Karpas-422 (cell line): ENCODE data around the gene DBH. TPM values are rescaled to one million over a fixed set of nuclear protein-coding genes. Genes with fewer than 3 reads are reported as not detected.

Source experiments
- DNase-seq: peaks from one replicate; pipeline ENCODE4 v3.0.0-alpha.2; 2015
- H2AFZ ChIP-seq: fragments of 200-600 bp; sonication (generic); 2 replicates; pipeline ENCODE4 v1.6.1; 2014; ENCODE audit warnings: antibody characterized with exemption, low read length, mixed read lengths
- H3K27ac ChIP-seq: fragments of 200-600 bp; sonication (generic); 2 replicates; pipeline ENCODE4 v1.5.1; 2014; ENCODE audit warnings: mild to moderate bottlenecking, low read length, moderate library complexity
- H3K27me3 ChIP-seq: fragments of 200-600 bp; sonication (generic); 2 replicates; pipeline ENCODE4 v1.6.1; 2014; ENCODE audit warnings: low read length, mixed read lengths
- H3K36me3 ChIP-seq: fragments of 200-600 bp; sonication (generic); 2 replicates; pipeline ENCODE4 v1.6.1; 2014; ENCODE audit warnings: low read length, mixed read lengths; ENCODE audit not compliant: insufficient read depth
- H3K4me1 ChIP-seq: fragments of 200-600 bp; sonication (generic); 2 replicates; pipeline ENCODE4 v1.6.1; 2014; ENCODE audit warnings: mild to moderate bottlenecking, low read length, mixed read lengths
- H3K4me2 ChIP-seq: fragments of 200-600 bp; sonication (generic); 2 replicates; pipeline ENCODE4 v1.6.1; 2014; ENCODE audit warnings: low read length, low read depth, mild to moderate bottlenecking; ENCODE audit not compliant: poor library complexity, severe bottlenecking
- H3K4me3 ChIP-seq: fragments of 200-600 bp; sonication (generic); 2 replicates; pipeline ENCODE4 v1.5.1; 2014; ENCODE audit warnings: mild to moderate bottlenecking, antibody characterized with exemption, low read length, mixed read lengths
- H3K79me2 ChIP-seq: fragments of 200-600 bp; sonication (generic); 2 replicates; pipeline ENCODE4 v1.6.1; 2014; ENCODE audit warnings: mild to moderate bottlenecking, low read length, mixed read lengths
- H3K9ac ChIP-seq: fragments of 200-600 bp; sonication (generic); 2 replicates; pipeline ENCODE4 v1.6.0; 2014; ENCODE audit warnings: low read length
- H3K9me2 ChIP-seq: fragments of 200-600 bp; sonication (generic), shearing (Covaris generic); replicated peaks from 2 replicates; pipeline ENCODE4 v1.6.0; 2014; ENCODE audit warnings: mild to moderate bottlenecking, low read length, moderate library complexity; ENCODE audit not compliant: insufficient read depth
- H3K9me3 ChIP-seq: fragments of 300-700, 200-600 bp; sonication (generic); 2 replicates; pipeline ENCODE4 v1.6.1; 2014; ENCODE audit warnings: low read length, mixed read lengths
- H4K20me1 ChIP-seq: fragments of 200-600 bp; sonication (generic); 2 replicates; pipeline ENCODE4 v1.6.1; 2014; ENCODE audit warnings: mild to moderate bottlenecking, antibody characterized with exemption, low read length, low read depth; ENCODE audit not compliant: insufficient read depth
- total RNA-seq: library from RNA; depleted of rRNA; stranded (reverse); fragments of >200 nt; shearing (Covaris generic); gene quantifications from 2 replicates; pipeline ENCODE4 v1.2.3, GENCODE V29; 2014; ENCODE audit warnings: low replicate concordance; rRNA removed

DBH gene
- total RNA-seq, 1 experiment from 2014 or later = not detected

DNA sequence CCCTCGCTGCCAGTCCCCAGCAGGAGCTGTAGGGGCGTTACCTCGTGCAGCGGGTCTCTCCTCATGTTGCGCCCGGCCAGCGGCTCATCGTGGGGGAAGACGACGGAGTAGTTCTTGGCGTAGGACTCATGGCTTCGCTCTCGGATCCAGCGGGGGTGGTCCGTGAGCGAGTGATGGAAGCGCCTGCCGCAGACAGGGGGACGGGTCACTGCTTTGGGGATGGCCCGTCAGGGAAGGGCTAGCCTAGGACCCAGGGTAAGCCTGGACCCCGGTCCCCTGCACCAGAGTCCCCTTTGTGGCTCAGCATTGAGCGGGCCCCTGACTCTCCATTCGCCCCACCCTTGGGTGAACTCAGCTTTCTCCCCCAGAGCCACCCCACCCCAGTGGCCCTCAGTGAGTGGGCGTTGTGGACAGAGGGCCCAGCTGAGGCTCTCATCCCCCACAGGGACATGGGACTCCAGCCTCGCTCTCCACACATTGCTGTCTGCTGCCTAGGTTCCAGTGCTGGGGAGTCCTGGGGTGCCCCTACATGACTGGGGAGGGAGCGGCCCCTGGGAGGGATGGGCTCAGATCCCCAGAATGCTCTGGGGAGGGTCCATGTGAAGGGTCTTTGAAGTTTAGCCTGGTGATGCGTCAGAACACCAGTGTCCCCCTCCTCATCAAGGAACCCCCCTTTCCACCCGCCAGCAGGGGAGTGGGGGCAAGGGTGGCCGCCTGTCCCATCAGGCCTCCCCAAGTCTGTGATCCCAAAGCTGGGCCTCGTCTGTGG lies 72.3 kb downstream of the DBH start:
- Histone ChIP-seq H3K4me1 (no peaks in the 10 kb centered on the region), H3K9me2 (no peaks in the 10 kb centered on the region), H4K20me1 (no peaks in the 10 kb centered on the region; the same call in 1 of the 2 replicates), H3K4me2 (no peak overlapping the region), H3K27me3 (no peaks in the 10 kb centered on the region), H3K36me3 (no peaks in the 10 kb centered on the region), H3K79me2 (no peaks in the 10 kb centered on the region), H3K27ac (no peak overlapping the region), H3K4me3 (no peak overlapping the region), H2AFZ (no peak overlapping the region), H3K9ac (no peak overlapping the region), H3K9me3 (no peaks in the 10 kb centered on the region)
- DNase-seq = no peak

Other genes with a start within 250 kb of the DBH start
- gene REXO4, start 218.4 kb upstream of the DBH start, total RNA-seq = 10.5 and 41.9 TPM in 2 replicates
- gene ADAMTS13, start 214.0 kb upstream of the DBH start, total RNA-seq = 0.34 and 1.3 TPM in 2 replicates
- 4.5 and 15.3 TPM in 2 replicates for gene CACFD1, start 176.4 kb upstream of the DBH start, total RNA-seq
- gene SLC2A6, start 157.3 kb upstream of the DBH start, total RNA-seq = 10.6 and 32.0 TPM in 2 replicates
- not detected in 2 replicates for gene MYMK, start 111.4 kb upstream of the DBH start, total RNA-seq
- not detected in 2 replicates for gene ADAMTSL2, start 101.7 kb upstream of the DBH start, total RNA-seq
- gene FAM163B, start 27.0 kb upstream of the DBH start, total RNA-seq = not detected in 2 replicates
- not detected in 2 replicates for gene SARDH, start 102.0 kb downstream of the DBH start, total RNA-seq